Stimulated activated CD4-positive, alpha-beta T cell treated with anti-CD3 and anti-CD28 coated beads, Interleukin-4, amount 100 ng/mL, for 4 hours (primary cell): ENCODE results near the gene NT5C1A.

ENCODE experiments used
- DNase-seq, 2 experiments: peaks; one replicate each; pipeline ENCODE4 v3.0.0-alpha.2; 2020

NT5C1A gene

DNA sequence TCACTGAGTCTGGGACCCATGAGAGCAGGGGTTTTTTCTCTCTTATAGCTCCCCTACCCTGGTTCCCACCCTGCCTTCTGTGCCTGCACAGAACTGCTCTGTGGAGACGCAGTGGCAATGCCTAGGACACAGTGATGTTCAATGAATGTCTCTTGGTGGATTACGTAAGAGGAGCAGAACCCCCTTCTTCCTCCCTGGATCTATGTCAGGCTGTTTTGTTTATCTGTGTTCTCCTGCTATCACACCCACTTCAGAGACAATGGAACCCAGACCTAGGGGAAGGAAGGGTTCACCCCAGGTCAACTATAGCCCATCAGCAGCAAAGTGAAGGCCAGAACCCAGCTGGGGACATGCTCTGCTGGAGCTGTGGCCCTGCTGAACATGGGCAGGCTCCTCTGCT lies 17.3 kb upstream of the NT5C1A start:
- DNase-seq, result no peak

DNA sequence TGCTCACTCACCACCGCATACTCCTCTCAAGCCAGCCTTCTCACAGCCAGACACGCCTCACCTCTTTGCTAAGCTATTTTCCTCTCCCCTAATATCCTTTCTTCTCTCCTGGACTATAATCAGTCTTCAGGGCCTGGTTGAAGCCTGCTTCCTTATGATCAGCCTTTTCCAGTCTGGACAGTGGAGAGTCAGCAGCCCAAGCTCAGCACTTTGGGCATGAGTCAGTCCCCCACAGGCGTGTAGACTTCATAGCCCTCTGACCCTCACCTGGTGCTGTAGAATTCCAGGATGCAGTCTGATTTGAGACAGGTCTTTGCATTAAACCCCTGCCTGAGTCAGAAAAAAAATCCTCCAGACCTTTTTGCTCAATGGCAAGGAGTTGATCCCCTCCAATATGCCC lies 16.8 kb upstream of the NT5C1A start:
- no peak for DNase-seq

DNA sequence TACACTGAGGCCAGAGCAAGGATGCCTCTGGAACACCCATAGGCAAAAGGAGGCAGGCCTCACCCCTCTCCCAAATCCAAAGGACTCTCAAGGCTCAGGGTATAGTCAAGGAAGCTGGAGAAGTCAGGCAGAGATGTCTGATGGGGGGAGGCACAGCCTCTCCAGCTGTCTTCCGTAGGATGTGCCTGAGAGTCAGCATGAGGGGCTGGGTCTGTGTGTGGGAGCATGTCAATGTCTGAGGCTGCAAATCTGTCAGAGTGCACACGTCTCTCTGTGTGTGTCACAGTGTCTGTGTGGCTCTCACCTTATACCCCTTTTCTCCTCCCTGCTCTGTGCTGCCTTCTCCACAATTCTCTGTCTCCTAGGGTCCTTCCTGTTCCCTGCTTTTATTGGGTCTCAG lies 15.3 kb upstream of the NT5C1A start:
- no peak for DNase-seq

DNA sequence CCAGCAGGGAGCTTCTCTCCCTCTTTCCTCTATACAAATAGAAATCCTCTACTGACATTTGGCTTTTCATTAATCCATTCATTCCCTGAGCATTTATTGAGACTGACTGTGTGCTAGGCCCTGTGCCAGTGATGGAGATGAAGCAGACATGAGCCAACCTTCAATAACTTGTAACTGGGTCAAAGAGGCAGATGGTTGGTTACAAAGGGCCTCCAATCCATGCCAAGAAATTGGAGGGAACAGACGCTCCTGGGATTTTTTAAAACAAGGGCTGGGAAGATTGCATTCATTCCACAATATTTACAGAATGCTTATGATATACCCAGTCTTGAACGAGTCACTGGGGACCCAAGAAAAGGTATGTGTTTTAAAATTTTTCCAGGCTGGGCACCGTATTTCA lies 13.2 kb upstream of the NT5C1A start:
- DNase-seq, result no peak

DNA sequence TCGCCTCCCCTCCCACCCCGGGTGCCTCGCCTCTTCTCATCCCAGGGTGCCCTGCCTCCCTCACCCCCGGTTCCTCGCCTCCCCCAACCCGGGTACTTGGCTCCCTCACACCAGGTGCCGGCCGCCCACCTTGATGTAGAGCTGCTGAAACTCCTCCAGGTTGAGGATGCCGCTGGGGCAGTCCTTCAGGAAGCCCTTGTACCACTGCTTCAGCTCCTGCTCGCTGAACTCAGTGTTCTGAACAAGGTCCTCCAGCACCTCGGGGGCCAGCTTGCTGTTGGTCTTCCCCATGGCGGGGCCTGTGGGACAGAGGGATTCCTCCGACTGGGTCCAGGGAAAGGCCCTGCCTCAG lies 12.4 kb upstream of the NT5C1A start:
- DNase-seq, result no peak

DNA sequence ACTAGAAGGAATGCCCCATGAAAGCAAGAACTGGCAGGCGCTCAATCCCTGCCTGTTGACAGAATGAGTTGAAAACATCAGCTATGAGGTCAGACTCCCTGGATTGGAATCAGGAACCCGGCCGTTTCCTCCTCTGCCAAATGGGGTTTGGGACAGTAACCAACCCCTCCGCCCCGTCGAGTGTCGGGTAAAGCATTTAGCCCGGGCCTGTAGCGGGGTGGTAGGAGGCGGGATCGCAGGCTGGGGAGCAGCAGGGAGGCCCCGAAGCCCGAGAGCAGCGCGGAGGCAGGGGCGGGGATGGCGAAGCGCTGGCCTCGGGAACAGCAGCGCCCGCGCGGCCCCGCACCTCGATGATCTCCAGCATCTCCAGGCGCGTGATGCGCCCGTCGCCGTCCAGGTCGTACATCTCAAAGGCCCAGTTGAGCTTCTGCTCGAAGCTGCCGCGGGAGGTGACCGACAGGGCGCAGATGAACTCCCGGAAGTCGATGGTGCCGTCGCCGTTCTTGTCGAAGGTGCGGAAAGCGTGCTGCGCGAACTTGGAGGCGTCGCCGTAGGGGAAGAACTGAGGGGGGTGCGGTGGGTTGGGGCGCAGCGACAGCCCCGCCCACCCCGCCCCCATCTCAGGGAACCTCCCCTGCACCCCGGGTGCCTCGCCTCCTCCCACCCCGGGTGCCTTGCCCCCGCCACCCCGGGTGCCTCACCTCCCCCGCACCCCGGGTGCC lies 11.8 kb upstream of the NT5C1A start:
- peak in 1 of 2 experiments; percentile 53 for DNase-seq

DNA sequence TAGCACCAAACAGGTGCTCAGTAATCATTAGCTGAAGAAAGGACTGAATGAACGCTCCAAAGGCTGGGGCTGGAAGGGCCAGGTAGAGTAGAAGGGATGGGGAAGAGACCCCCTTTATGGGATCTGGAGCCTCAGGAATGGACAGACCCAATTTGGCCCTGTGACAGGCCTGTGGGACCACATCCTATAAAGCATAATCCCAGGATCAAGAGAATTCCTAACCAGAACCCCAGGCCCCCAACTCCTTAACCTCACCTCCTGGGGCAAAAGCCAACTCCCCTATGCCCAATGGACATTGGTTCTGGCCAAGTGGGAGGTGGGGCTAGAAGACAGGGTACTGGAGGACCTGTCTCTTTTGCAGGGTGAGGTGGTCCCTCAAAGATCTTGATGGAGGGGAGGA lies 10.1 kb upstream of the NT5C1A start:
- no peak for DNase-seq

DNA sequence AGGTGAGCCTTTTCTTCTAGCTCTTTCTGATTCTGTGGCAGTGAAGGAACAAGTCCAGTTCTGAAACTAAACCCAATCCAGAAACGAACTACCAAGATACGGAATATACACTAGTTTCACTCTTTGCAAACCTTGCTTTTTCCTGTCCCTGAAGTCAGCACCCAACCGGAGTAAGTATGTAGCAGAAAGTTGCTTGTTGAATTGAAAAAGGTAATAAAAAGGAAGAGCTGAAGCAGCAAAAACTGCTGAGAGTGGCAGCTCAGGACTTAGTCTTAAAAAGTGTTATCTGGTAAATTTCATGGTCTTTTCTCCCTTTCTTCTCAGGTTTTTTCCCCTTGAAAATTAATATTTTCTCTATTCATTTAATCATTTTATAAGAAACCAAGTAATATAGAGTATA lies 9.4 kb upstream of the NT5C1A start:
- DNase-seq, result no peak

DNA sequence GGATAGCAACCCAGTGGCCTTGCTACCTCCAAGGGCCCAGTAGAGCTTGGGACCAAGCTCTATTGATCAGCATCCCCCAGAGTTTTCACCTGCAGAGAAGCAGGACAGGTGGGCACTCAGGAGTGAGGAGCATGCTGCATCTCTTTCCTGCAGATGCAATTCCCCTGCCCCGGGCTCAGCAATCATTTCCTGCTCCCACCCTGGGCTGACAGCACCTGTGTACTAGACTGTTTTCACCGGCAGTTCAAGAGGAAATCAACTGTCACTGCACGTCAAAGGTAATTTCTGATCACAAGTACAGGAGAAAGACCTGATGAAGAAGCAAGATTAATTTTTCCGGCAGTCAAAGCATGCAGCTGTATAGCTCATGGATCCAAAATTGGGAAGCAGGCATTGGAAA lies 8.8 kb upstream of the NT5C1A start:
- DNase-seq, result no peak

DNA sequence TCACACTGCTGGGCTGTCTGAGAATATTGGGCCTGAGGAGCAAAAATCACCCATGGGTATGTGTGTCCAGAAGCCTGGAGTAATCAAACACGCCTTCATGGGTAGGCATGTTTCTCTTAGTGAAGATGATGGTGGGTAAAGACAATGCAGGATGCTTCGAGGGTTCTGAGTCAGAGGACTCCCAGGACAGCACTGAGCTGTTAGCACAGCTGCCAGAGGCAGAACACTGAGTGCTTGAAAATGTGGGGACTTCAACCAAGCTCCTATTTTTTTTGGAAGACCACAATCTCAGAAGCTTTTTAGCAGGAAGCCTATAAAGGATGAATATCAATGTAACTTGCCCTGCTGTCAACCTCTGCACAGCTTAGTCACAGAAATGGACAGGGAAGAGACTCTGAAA lies 7.9 kb upstream of the NT5C1A start:
- DNase-seq, result no peak

DNA sequence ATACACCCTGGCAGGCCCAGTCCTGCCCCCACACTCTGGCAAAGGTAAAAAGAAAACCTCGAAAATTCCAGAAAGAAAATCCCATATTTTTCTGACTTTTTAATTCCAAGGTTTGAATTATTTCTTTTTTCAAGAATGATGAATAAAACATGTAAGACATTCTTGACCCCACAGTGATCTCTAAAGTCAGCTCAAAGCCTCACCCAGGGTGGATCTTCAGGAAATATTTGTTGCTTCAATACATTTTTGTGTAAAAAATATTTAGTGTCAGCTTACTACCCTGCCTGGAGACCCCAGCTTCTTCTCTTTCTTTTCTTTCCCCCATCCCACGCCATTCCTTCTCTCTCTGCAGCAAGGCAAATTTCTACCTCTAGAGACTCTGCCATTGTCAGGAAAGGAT lies 7.0 kb upstream of the NT5C1A start:
- no peak for DNase-seq

DNA sequence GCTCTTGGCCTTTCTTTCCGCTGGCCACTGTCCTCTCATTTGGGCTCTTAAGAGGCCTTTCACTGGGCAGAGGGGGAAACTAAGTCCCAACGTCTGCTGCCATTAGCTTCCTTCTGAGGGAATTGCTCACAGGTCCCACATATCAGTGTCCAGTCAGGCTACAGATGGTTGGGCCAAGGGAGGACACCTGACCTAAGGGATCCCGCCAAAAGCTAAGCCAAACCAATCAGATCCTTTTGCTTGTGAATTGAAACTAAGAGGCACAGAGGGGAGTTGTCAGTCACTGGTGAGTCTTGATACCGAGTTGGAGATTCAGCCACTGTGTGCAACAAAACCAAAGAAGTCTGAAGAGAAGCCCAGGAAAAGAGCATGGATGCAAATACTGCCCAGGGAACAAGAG lies 5.7 kb upstream of the NT5C1A start:
- no peak for DNase-seq

DNA sequence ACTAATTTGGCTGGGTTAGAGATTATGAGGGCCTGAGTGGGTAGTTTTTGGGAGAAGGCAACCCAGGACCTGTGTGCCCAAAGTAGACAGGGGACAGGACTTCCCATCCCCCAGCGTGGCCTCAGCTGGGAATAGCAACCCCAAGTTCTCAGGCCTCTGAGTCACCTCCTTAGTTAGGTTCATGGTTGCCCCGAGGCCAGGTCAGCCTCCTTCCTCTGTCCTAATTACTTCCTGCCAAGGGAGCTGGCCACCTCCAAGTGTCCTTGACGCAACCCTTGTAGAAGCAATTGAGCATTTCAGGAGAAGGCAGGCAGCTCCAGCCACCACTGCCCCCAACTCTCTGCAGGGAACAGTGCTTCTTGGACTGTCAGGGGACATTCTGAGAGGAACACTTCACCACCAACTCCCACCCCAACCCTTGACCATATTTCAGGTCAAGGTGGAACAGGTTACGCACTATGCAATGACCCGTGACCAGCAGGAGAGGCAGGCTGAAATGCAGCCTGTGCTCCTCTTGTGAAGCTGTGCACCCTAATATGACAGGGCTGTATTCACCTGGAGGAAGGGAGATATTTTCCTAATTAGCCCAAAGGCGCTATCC lies 5.1 kb upstream of the NT5C1A start:
- DNase-seq, result no peak

DNA sequence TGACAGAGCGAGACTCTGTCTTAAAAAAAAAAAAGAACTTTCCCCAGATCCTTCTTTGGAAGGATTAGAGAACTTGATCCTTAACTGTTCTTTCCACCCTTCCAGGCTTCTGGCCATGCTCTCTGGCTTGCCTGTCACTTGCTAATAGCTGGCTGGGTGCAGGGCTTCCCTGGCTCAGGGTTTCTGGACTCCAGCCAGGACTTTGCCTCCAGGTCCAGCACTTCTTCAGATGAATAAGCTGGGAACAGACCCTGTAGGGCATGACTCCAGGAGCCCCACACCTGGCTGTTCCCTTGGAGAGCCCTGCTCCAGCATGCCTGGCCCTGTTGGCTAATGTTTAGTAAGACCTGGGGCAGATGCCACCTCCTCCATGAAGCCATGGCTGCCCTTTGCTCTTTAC lies 3.3 kb upstream of the NT5C1A start:
- DNase-seq, result no peak

DNA sequence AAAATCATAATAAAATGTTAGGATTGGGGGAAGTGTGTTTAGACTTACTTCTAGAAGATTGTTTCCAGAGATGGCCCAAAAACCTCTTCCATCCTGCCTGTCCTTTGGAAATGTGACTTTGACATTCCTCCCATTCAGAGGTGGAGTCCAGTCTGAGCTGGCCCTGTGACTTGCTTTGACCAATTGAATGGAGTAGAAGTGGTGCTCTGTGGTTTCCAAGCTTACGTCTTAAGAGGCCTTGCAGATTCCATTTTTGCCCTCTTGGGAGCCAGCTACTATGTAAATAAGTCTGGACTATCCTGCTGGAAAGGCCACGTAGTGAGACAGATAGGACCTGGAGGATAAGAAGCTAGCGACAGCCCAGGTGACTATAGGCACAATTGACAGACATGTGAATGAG lies 1.3 kb upstream of the NT5C1A start:
- DNase-seq, result no peak

DNA sequence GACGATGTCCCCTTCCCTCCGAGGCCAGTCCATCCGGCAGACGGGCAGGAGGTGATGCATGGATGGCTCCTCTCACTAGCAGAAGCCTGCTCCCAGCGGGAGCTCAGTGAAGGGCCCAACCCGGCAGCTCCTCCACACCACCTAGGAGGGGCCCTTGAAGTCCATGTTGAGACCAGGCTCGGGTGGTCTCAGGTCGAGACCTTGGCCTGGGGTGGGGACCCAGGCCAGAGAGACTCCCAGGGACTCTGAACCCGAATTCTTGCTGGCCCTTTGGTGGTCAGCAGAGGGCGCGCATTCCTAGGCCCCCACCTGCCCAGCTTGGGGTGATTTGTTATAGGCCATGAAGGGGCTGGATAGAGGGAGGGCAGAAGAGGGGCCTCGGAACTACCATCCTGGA lies 642 bp upstream of the NT5C1A start:
- peak in 1 of 2 experiments; percentile 23 for DNase-seq

DNA sequence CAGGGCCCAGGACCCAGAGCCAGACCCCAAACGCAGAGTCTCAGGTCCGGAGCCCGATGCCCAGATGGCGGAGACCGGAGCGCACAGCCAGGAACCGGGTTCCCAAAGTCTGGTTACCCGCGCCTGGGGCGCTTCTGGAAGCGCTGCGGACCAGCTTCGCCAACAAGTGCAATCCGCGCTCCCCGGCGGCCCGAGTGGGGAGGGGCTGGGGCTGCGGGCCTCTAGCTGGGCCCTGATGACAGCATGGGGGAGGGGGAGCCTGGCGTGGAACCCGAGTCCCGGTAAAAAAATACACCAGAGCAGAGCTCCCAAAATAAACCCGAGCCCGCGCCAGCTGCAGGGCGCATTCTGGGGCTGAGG lies 494 bp downstream of the NT5C1A start:
- DNase-seq, result no peak

DNA sequence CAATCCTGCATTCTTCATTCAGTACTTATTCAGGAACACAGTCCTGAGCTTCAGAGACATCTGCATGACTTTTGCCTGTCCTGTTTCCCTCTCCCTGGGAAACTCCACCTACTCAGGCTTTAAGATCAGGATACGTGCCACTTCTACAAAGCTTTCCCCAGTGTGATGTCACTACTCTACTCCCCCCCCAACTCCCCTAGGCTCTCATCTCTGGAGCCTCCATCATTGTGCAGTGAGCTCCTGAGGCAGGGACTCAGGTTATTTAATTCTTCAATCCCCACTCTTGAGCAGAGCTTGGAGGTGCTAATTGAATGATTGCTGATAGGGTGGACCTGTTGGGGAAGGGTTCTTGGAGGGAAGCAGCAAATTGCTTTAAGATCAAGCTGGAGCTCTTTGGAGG lies 1.2 kb downstream of the NT5C1A start:
- DNase-seq, result no peak

DNA sequence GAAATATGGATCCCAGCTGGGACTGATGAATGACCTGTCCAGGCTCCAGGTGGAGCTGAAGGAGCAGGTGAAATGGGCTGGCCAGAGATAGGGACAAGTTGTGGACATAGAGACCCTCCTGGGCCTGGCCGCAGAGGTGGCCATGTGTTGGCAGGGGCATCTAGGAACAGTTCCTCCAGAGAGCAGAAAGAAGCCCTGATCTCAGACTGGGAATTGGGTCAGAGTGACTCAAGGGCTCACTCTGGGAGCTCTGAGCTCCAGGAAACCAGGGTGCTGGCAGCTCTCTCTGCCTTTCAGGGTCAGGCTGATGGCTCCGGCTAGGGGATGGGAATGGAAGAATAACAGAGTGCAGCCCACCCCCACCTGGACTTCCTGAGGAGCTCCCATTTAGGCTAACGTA lies 3.0 kb downstream of the NT5C1A start:
- DNase-seq, result no peak

DNA sequence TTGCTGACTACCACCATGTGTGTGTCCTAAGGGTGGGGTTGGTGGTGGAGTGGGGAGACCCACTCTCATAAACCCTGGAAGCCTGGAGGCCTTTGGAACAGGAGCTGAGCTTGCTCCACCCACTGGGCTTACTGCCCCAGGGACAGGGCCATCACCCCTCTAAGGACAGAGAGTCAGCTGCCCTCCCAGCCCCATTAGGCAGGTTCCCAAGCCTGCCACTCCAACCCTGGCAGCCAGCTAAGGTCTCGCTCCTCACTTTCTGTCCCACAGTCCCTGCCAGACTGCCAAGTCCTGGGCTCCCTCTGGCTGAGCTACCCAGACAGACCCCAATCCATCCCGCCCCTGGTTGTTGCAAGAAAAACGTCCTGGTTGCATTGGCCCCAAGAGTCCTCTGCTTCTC lies 3.8 kb downstream of the NT5C1A start:
- DNase-seq, result no peak

DNA sequence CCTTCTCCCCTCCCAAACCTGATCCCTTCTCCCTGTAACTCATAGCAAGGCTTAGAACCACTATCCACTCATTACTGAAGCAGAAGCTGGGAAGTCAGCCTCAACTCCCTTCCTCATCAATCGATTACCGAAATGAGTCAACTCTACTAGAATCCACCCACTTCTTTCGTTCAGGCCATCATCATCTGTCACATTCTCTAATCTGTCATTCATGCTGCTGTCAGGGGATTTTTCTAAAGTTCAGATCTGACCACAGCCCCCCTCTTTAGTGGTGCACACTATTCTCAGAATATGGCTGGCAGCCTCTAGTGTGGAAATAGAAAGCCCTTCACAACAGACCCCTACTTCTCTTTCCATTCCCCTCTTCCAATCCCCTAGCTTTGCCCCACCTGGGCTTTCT lies 5.1 kb downstream of the NT5C1A start:
- DNase-seq, result no peak

DNA sequence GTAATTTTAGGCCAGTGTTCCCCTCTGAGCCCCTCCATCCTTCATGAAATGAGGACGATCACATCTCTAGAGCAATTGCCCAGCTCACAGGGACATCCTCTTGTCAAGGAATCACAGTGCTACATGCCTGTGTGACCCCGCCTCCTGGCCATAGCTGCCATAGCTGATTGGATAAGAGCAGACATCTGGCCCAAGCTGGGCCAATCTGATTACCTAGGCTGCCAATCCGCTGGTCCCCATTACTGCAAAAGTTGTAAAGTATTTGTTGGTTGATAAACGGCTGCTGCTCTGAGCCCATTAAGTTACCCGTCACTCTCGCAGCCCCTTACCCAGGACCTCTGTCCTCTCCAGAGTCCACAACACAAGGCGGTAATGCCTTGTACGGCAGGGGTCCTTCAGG lies 8.3 kb downstream of the NT5C1A start:
- DNase-seq, result no peak

DNA sequence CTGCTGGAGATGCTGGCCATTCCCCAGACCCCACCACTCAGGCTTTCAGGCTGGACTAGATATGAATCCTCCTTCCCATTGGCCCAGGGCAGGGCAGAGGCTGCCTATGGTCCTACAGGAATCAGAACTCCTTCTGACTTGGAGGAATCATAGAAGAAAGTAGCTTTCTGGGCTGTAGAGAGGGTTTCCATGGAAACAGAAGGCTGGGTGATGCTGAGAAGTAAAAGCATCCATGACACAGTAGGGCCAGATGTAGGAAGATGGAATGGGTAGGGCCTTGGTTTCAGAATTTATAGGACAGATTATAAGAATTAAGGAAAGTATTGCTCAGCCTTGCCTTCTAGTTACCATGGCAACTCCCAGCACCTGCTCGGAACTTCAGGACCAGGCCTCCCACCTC lies 9.0 kb downstream of the NT5C1A start:
- DNase-seq, result no peak

DNA sequence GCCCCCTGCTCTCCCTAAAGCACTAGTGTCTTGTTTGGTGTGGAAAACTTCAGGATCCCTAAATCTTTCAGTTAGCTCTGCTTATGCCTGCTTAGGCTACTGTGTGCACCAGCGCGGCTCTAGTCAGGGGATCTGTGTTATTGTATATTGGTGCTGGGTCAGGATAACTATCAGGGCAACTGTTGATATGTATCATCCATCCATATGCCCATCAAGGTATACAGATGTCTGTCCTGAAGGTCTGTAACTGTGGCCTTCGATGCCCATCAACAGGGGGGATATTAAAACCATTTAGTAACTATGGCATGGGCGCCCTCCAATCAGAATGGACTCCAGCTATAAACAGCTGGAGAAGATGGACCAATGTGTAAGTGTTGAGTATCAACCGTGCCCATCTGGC lies 12.4 kb downstream of the NT5C1A start:
- DNase-seq, result no peak

DNA sequence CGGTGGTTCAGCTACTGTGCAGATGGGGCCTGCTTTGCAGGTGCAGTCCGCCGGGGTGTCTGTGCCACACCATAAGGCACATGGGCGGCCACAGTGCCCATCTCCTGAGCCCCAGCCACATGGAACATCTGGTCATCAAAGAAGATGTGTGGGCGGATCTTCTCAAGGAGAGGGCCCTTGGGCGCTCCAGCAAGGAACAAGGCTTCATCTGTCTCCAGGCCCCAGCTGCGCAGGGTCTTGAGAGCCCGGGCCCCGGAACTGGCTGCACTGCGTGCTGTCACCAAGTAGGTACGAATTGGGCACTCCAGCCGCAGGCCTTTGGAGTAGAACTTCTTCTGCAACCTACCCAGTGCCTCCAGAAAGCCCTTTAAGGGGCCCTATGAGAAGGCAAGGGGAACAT lies 12.8 kb downstream of the NT5C1A start:
- DNase-seq, result no peak
